K562 treated with DMSO at 1 percent for 24 hours (cell line): ENCODE measurements around the gene MB. TPM values are rescaled to one million over a fixed set of nuclear protein-coding genes. Genes with fewer than 3 reads are reported as not detected.

ENCODE experiments used
- total RNA-seq: library from RNA; unstranded; fragments of 300-600 nt; gene quantifications from 2 replicates; pipeline ENCODE4 v1.2.3, GENCODE V29; 2022; ENCODE audit warnings: low read depth; ENCODE audit not compliant: insufficient read depth

The MB gene
- total RNA-seq: not detected in 2 replicates

DNA sequence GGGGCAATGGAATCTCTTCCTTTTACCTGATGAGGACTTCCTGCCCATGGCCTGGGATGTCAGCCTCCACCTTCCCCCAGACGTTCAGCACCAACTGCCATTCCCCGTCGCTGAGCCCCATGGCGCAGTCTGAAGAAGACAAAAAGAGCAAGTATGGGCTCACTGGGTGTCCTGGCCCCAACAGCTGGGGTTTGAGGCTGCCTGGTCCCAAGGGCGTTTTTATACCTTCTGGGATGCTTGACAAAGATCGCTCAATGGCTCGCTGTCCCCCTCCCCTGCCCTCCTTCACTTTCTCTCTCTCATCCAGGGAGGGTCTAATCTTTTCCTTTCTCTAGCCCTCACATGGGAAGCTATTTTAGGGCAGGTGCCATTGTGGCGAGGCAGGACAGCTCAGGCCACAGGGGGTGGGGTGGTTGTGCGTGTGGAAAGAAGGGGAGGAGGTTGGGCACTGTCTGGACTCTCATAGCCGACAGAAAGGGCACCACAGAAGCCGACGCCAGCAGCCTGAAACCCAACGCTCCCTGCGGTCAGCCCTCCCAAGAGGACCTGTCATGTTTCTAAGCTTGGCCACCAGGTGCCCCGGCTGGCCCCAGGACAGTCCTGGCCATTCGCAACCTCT lies at the start of gene MB:
Gene MB, minus strand, starts transcription at position 193 of the 619 bp plus-strand sequence. Its CDS starts 72 bp downstream, at position 121.

DNA sequence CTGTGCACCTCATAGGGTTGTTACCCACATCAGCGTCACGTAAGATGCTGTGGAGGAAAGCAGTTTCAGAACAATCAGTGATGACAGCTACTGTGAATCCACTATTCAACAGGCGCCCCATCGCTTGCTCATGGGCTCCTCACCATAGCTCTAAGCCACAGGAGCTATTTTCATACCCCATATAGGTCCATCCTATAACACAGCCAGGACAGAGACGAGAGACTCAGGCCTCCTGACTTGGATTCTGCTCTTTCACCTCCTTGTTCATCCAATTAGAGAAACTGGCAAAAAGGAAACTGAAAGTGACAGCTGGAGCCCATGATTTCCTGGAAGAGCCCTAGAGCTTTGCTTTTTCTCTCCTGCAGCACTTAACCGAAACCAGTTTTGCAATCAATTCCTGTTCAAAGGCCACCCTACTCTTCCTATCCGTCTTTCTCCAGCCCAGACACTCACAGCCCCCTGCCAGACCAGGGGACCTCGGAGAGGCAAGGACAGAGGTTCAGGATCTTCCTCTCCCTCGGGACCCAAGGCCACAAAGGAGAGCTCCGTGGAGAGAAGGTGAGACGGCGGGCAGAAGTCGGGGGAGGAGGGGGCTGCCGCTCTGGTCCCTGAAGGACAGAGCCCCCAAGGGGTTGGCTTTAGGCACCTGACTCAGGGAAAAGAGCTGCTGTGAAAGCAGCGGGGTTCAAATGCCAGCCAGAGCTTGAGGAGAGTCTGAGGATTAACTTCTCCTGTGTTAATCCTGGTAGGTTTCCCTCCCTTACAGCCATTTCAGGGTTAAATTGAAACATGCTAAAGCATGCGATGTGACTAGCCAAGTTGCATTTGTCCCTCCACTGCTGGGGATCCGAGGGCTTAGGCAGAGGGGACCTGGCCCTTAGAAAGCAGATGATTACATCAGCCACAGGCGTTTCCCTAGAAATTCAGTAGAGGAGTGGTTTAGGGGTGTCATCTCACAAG lies 31.2 kb upstream of the MB start, which contains the start of gene APOL6:
Gene APOL6, plus strand, starts transcription at position 381 of the 960 bp plus-strand sequence. CDS start 7,980 bp downstream, outside the sequence.

Other genes starting within 250 kb of the MB start
- not detected in 2 replicates for gene HMOX1, start 236.2 kb downstream of the MB start, total RNA-seq
- gene MCM5, start 217.2 kb downstream of the MB start, total RNA-seq: 96.2 and 107 TPM in 2 replicates
- gene RASD2, start 76.5 kb downstream of the MB start, total RNA-seq: 0.21 TPM in 1 of 2 replicates, not detected in the other
- gene APOL6, start 31.1 kb upstream of the MB start, total RNA-seq: 6.9 and 8.5 TPM in 2 replicates
- gene APOL5, start 100.5 kb upstream of the MB start, total RNA-seq: not detected in 2 replicates